Trophoblast cell (in vitro differentiated cells and primary cell): ENCODE results near the gene LOXL1.
"Not testable (repeated sequence)": the region's sequence is repeated elsewhere in the genome, so short reads cannot be mapped to it uniquely, and the experiment has no call there.

Experiments used
- DNase-seq, 2 donors: peaks; one replicate each; pipeline ENCODE4 v3.0.0-alpha.2; 2016
- H2AFZ ChIP-seq: 2 replicates; pipeline ENCODE4 v1.6.1; 2013; ENCODE audit warnings: low read length, moderate library complexity, mild to moderate bottlenecking; ENCODE audit not compliant: insufficient read depth, poor library complexity
- H2AK5ac ChIP-seq: 2 replicates; pipeline ENCODE4 v1.6.1; 2013; ENCODE audit warnings: mild to moderate bottlenecking, low read length
- H2BK120ac ChIP-seq: 2 replicates; pipeline ENCODE4 v1.6.1; 2013; ENCODE audit warnings: low read length, mild to moderate bottlenecking, moderate library complexity; ENCODE audit not compliant: insufficient read depth, poor library complexity
- H2BK12ac ChIP-seq: 2 replicates; pipeline ENCODE4 v1.6.1; 2013; ENCODE audit warnings: mild to moderate bottlenecking, low read length, moderate library complexity
- H2BK5ac ChIP-seq: 2 replicates; pipeline ENCODE4 v1.6.1; 2013; ENCODE audit warnings: low read length, low read depth, moderate library complexity, mild to moderate bottlenecking; ENCODE audit not compliant: poor library complexity
- H3K14ac ChIP-seq: 2 replicates; pipeline ENCODE4 v1.6.1; 2013; ENCODE audit warnings: mild to moderate bottlenecking, low read length
- H3K18ac ChIP-seq: 2 replicates; pipeline ENCODE4 v1.6.1; 2013; ENCODE audit warnings: mild to moderate bottlenecking, low read length
- H3K23ac ChIP-seq: 2 replicates; pipeline ENCODE4 v1.6.1; 2013; ENCODE audit warnings: low read length
- H3K27ac ChIP-seq: 2 replicates; pipeline ENCODE4 v1.5.1; 2013; ENCODE audit warnings: low read depth, mild to moderate bottlenecking, inconsistent platforms, low read length, moderate library complexity
- H3K27me3 ChIP-seq: 2 replicates; pipeline ENCODE4 v1.6.1; 2013; ENCODE audit warnings: inconsistent platforms, mild to moderate bottlenecking, low read length, moderate library complexity; ENCODE audit not compliant: insufficient read depth
- H3K36me3 ChIP-seq, 2 experiments: 1 replicate in 1 of 2; 2 replicates in 1 of 2; pipeline ENCODE4 v1.6.1; 2013; ENCODE audit warnings: low read length in 2 of 2, mild to moderate bottlenecking in 2 of 2, moderate library complexity in 1 of 2; ENCODE audit not compliant: insufficient read depth in 2 of 2, control insufficient read depth in 1 of 2
- H3K4ac ChIP-seq: 2 replicates; pipeline ENCODE4 v1.6.1; 2013; ENCODE audit warnings: low read depth, mild to moderate bottlenecking, low read length, moderate library complexity
- H3K4me1 ChIP-seq, 2 experiments: 1 replicate in 1 of 2; 2 replicates in 1 of 2; pipeline ENCODE4 v1.6.1; 2013; ENCODE audit warnings: low read length in 2 of 2, mild to moderate bottlenecking in 2 of 2, moderate library complexity in 1 of 2; ENCODE audit not compliant: insufficient read depth in 2 of 2, control insufficient read depth in 1 of 2
- H3K4me2 ChIP-seq: 2 replicates; pipeline ENCODE4 v1.6.1; 2013; ENCODE audit warnings: inconsistent platforms, mild to moderate bottlenecking, low read length, moderate library complexity
- H3K4me3 ChIP-seq: 2 replicates; pipeline ENCODE4 v1.5.1; 2013; ENCODE audit warnings: mild to moderate bottlenecking, low read depth, low read length, inconsistent platforms
- H3K79me1 ChIP-seq: one replicate; pipeline ENCODE4 v1.6.1; 2013; ENCODE audit warnings: low read length
- H3K79me2 ChIP-seq: 2 replicates; pipeline ENCODE4 v1.6.1; 2013; ENCODE audit warnings: low read length, mild to moderate bottlenecking; ENCODE audit not compliant: control insufficient read depth, insufficient read depth, poor library complexity
- H3K9ac ChIP-seq: 2 replicates; pipeline ENCODE4 v1.6.1; 2013; ENCODE audit warnings: mild to moderate bottlenecking, low read length
- H3K9me3 ChIP-seq: 2 replicates; pipeline ENCODE4 v1.6.1; 2013; ENCODE audit warnings: low read depth, mild to moderate bottlenecking, control low read depth, inconsistent platforms, low read length; ENCODE audit not compliant: insufficient read depth
- H4K12ac ChIP-seq: 2 replicates; pipeline ENCODE4 v1.6.1; 2013; ENCODE audit warnings: low read depth, mild to moderate bottlenecking, low read length, moderate library complexity
- H4K8ac ChIP-seq: 2 replicates; pipeline ENCODE4 v1.6.1; 2013; ENCODE audit warnings: low read depth, mild to moderate bottlenecking, low read length, moderate library complexity
- H4K91ac ChIP-seq: one replicate; pipeline ENCODE4 v1.6.1; 2013; ENCODE audit warnings: low read depth, mild to moderate bottlenecking, low read length, moderate library complexity
- whole genome bisulfite sequencing: extraction: QIAGEN DNeasy Blood & Tissue Kit; methylation state at CpG from one replicate; pipeline ENCODE4 v1.1.7; 2013; ENCODE audit warnings: missing lambda C conversion rate; ENCODE audit not compliant: insufficient read length, insufficient coverage; ENCODE audit errors: extremely low coverage; 5-methylcytosine and 5-hydroxymethylcytosine counted together

LOXL1 gene

GRCh38 chr15:73973683-73974200, 47.5 kb downstream of the LOXL1 start:
- H2AK5ac ChIP-seq, H3K4ac ChIP-seq, H3K27me3 ChIP-seq, H3K4me3 ChIP-seq, H3K14ac ChIP-seq, H3K4me1 ChIP-seq, H4K91ac ChIP-seq, H3K36me3 ChIP-seq, H2AFZ ChIP-seq, H3K9me3 ChIP-seq, H2BK5ac ChIP-seq, H3K23ac ChIP-seq, H3K18ac ChIP-seq, H3K79me2 ChIP-seq, H3K9ac ChIP-seq, H3K27ac ChIP-seq, H3K4me2 ChIP-seq, H4K8ac ChIP-seq, H4K12ac ChIP-seq, H2BK12ac ChIP-seq, H2BK120ac ChIP-seq, DNase-seq, H3K79me1 ChIP-seq: not testable (repeated sequence)
- no CpG with 5 or more reads among the region's 39 CpGs for WGBS

GRCh38 chr15:73975440-73976125, 49.3 kb downstream of the LOXL1 start:
- H3K4me3 ChIP-seq, H3K36me3 ChIP-seq, H4K8ac ChIP-seq, H3K27me3 ChIP-seq, H3K18ac ChIP-seq, H2BK5ac ChIP-seq, H2BK120ac ChIP-seq, H2BK12ac ChIP-seq, H3K4ac ChIP-seq, H3K27ac ChIP-seq, H3K9ac ChIP-seq, H2AFZ ChIP-seq, H3K14ac ChIP-seq, H3K4me2 ChIP-seq, H3K79me1 ChIP-seq, H3K79me2 ChIP-seq, H4K12ac ChIP-seq, DNase-seq, H2AK5ac ChIP-seq, H3K4me1 ChIP-seq, H4K91ac ChIP-seq, H3K23ac ChIP-seq, H3K9me3 ChIP-seq: not testable (repeated sequence)
- no CpG with 5 or more reads among the region's 18 CpGs for WGBS

GRCh38 chr15:73978896-73979295, 52.6 kb downstream of the LOXL1 start:
- Histone ChIP-seq H4K91ac (no peak overlapping the region), H3K79me1 (no peaks in the 10 kb centered on the region), H3K4me3 (no peak overlapping the region), H3K27me3 (no peaks in the 10 kb centered on the region), H3K36me3 (peaks cover 0 to 4% of the 10 kb centered on the region in 2 experiments), H3K4me2 (no peak overlapping the region), H2BK120ac (no peak overlapping the region), H4K8ac (no peak overlapping the region), H3K27ac (no peak overlapping the region), H3K23ac (no peak overlapping the region), H4K12ac (no peak overlapping the region), H3K9me3 (no peaks in the 10 kb centered on the region), H3K4ac (no peak overlapping the region), H2AK5ac (no peak overlapping the region), H3K79me2 (no peaks in the 10 kb centered on the region), H3K14ac (no peak overlapping the region), H2AFZ (no peak overlapping the region), H3K9ac (no peak overlapping the region), H3K4me1 (no peaks in the 10 kb centered on the region), H3K18ac (no peak overlapping the region), H2BK5ac (no peak overlapping the region), H2BK12ac (no peak overlapping the region)
- WGBS, result no CpG with 5 or more reads among the region's 3 CpGs
- no peak for DNase-seq

GRCh38 chr15:73979636-73980035, 53.4 kb downstream of the LOXL1 start:
- Histone ChIP-seq H2BK5ac (no peak overlapping the region), H3K79me1 (no peaks in the 10 kb centered on the region), H3K18ac (no peak overlapping the region), H3K4me1 (no peaks in the 10 kb centered on the region), H3K27ac (no peak overlapping the region), H2BK12ac (no peak overlapping the region), H3K4ac (no peak overlapping the region), H3K23ac (no peak overlapping the region), H3K36me3 (peaks cover 0 to 4% of the 10 kb centered on the region in 2 experiments), H3K79me2 (no peaks in the 10 kb centered on the region), H3K9me3 (no peaks in the 10 kb centered on the region), H4K8ac (no peak overlapping the region), H3K9ac (no peak overlapping the region), H2AK5ac (no peak overlapping the region), H2BK120ac (no peak overlapping the region), H4K91ac (no peak overlapping the region), H3K14ac (no peak overlapping the region), H2AFZ (no peak overlapping the region), H4K12ac (no peak overlapping the region), H3K4me2 (no peak overlapping the region), H3K27me3 (no peaks in the 10 kb centered on the region), H3K4me3 (no peak overlapping the region)
- WGBS, result no CpG with 5 or more reads among the region's 1 CpG
- no peak for DNase-seq
